H9 (cell line): Measurements from ENCODE around the gene DLST. TPM values are rescaled to one million over a fixed set of nuclear protein-coding genes. Genes with fewer than 3 reads are reported as not detected.
"Not testable (repeated sequence)": the region's sequence is repeated elsewhere in the genome, so short reads cannot be mapped to it uniquely, and the experiment has no call there.

Experiments
- DNase-seq: peaks from one replicate; pipeline ENCODE4 v3.0.0-alpha.2; 2017
- H2AFZ ChIP-seq: one replicate; pipeline ENCODE4 v1.6.1; 2013; ENCODE audit warnings: mild to moderate bottlenecking, low read length, control low read depth, moderate library complexity
- H2AK5ac ChIP-seq: 2 replicates; pipeline ENCODE4 v1.6.1; 2013; ENCODE audit warnings: low read length, control low read depth, mixed read lengths; ENCODE audit not compliant: insufficient read length
- H2BK120ac ChIP-seq: one replicate; pipeline ENCODE4 v1.6.1; 2013; ENCODE audit warnings: low read depth, mild to moderate bottlenecking, low read length, control low read depth, inconsistent platforms; ENCODE audit not compliant: poor library complexity, severe bottlenecking
- H2BK12ac ChIP-seq: 2 replicates; pipeline ENCODE4 v1.6.1; 2013; ENCODE audit warnings: low read length, control low read depth, mixed read lengths, low read depth; ENCODE audit not compliant: insufficient read length
- H2BK15ac ChIP-seq: 2 replicates; pipeline ENCODE4 v1.6.1; 2013; ENCODE audit warnings: low read depth, low read length, control low read depth
- H2BK20ac ChIP-seq: one replicate; pipeline ENCODE4 v1.6.1; 2013; ENCODE audit warnings: low read depth, mild to moderate bottlenecking, low read length, control low read depth, inconsistent platforms; ENCODE audit not compliant: poor library complexity, severe bottlenecking
- H2BK5ac ChIP-seq: 2 replicates; pipeline ENCODE4 v1.6.1; 2013; ENCODE audit warnings: low read length, control low read depth, mixed read lengths; ENCODE audit not compliant: insufficient read length
- H3K14ac ChIP-seq: 2 replicates; pipeline ENCODE4 v1.6.1; 2013; ENCODE audit warnings: low read length, control low read depth; ENCODE audit not compliant: insufficient read depth
- H3K18ac ChIP-seq: 2 replicates; pipeline ENCODE4 v1.6.1; 2013; ENCODE audit warnings: low read depth, mild to moderate bottlenecking, mixed read lengths, low read length, control low read depth; ENCODE audit not compliant: insufficient read length
- H3K23ac ChIP-seq: 2 replicates; pipeline ENCODE4 v1.6.1; 2013; ENCODE audit warnings: low read length, control low read depth, mixed read lengths, low read depth; ENCODE audit not compliant: insufficient read length
- H3K23me2 ChIP-seq: 2 replicates; pipeline ENCODE4 v1.6.1; 2013; ENCODE audit warnings: low read depth, mild to moderate bottlenecking, mixed read lengths, low read length, control low read depth; ENCODE audit not compliant: insufficient read length, poor library complexity, severe bottlenecking
- H3K27ac ChIP-seq: 2 replicates; pipeline ENCODE4 v1.5.1; 2013; ENCODE audit warnings: low read length, control low read depth, mixed read lengths, low read depth; ENCODE audit not compliant: insufficient read length
- H3K27me3 ChIP-seq: 2 replicates; pipeline ENCODE4 v1.6.1; 2013; ENCODE audit warnings: low read length, control low read depth, inconsistent platforms; ENCODE audit not compliant: insufficient read depth
- H3K4ac ChIP-seq: 2 replicates; pipeline ENCODE4 v1.6.1; 2013; ENCODE audit warnings: low read depth, mild to moderate bottlenecking, control low read depth, inconsistent platforms, low read length, moderate library complexity
- H3K4me1 ChIP-seq: 2 replicates; pipeline ENCODE4 v1.6.1; 2013; ENCODE audit warnings: low read length, control low read depth, inconsistent platforms; ENCODE audit not compliant: insufficient read depth
- H3K4me2 ChIP-seq: 2 replicates; pipeline ENCODE4 v1.6.1; 2013; ENCODE audit warnings: low read length, control low read depth, mixed read lengths; ENCODE audit not compliant: insufficient read length, insufficient read depth
- H3K56ac ChIP-seq: 2 replicates; pipeline ENCODE4 v1.6.1; 2013; ENCODE audit warnings: low read depth, mild to moderate bottlenecking, mixed read lengths, low read length, control low read depth; ENCODE audit not compliant: insufficient read length
- H3K79me1 ChIP-seq: 2 replicates; pipeline ENCODE4 v1.6.1; 2013; ENCODE audit warnings: low read depth, mild to moderate bottlenecking, moderate library complexity, low read length, control low read depth, inconsistent platforms; ENCODE audit not compliant: insufficient read depth, poor library complexity, severe bottlenecking
- H3K79me2 ChIP-seq: 2 replicates; pipeline ENCODE4 v1.6.1; 2013; ENCODE audit warnings: low read length, control low read depth, inconsistent platforms; ENCODE audit not compliant: insufficient read depth
- H3K9ac ChIP-seq: 2 replicates; pipeline ENCODE4 v1.6.1; 2013; ENCODE audit warnings: low read length, control low read depth, mixed read lengths; ENCODE audit not compliant: insufficient read length; ENCODE audit errors: extremely low read depth
- H3K9me3 ChIP-seq: one replicate; pipeline ENCODE4 v1.6.1; 2013; ENCODE audit warnings: low read depth, low read length, inconsistent platforms; ENCODE audit not compliant: control insufficient read depth
- H3T11ph ChIP-seq: one replicate; pipeline ENCODE4 v1.6.1; 2013; ENCODE audit warnings: mild to moderate bottlenecking, low read length, control low read depth, inconsistent platforms
- H4K20me1 ChIP-seq: one replicate; pipeline ENCODE4 v1.6.1; 2013; ENCODE audit not compliant: control insufficient read depth, insufficient read length, insufficient read depth
- H4K5ac ChIP-seq: 2 replicates; pipeline ENCODE4 v1.6.1; 2013; ENCODE audit warnings: low read depth, mild to moderate bottlenecking, mixed read lengths, low read length, control low read depth; ENCODE audit not compliant: insufficient read length
- H4K8ac ChIP-seq: replicated peaks from 2 replicates; pipeline ENCODE4 v1.6.1; 2013; ENCODE audit warnings: low read length, control low read depth, mixed read lengths, low read depth; ENCODE audit not compliant: insufficient read length
- H4K91ac ChIP-seq: 2 replicates; pipeline ENCODE4 v1.6.1; 2013; ENCODE audit warnings: low read depth, mild to moderate bottlenecking, moderate library complexity, mixed read lengths, low read length, control low read depth; ENCODE audit not compliant: insufficient read length
- H3K27ac Mint-ChIP-seq, 3 experiments: 2 replicates in 2 of 3; 3 replicates in 1 of 3; pipeline ENCODE4 v1.8.0; 2020 to 2021; ENCODE audit warnings: mixed read lengths in 3 of 3, mild to moderate bottlenecking in 1 of 3, moderate library complexity in 1 of 3
- H3K27me3 Mint-ChIP-seq: 2 replicates; pipeline ENCODE4 v1.8.0; 2021; ENCODE audit warnings: low read depth, mild to moderate bottlenecking, moderate library complexity, mixed read lengths
- H3K36me3 Mint-ChIP-seq, 3 experiments: 2 replicates in 2 of 3; 3 replicates in 1 of 3; pipeline ENCODE4 v1.8.0; 2020 to 2021; ENCODE audit warnings: low read depth in 3 of 3, mixed read lengths in 3 of 3; ENCODE audit not compliant: insufficient read depth in 1 of 3
- H3K4me1 Mint-ChIP-seq, 2 experiments: 2 replicates each; pipeline ENCODE4 v1.8.0; 2020; ENCODE audit warnings: mixed read lengths in 2 of 2
- H3K4me3 Mint-ChIP-seq, 2 experiments: 2 replicates in 1 of 2; 3 replicates in 1 of 2; pipeline ENCODE4 v1.8.0; 2020 to 2021; ENCODE audit warnings: mild to moderate bottlenecking in 2 of 2, mixed read lengths in 2 of 2, moderate library complexity in 1 of 2
- H3K9me3 Mint-ChIP-seq, 2 experiments: 2 replicates in 1 of 2; 3 replicates in 1 of 2; pipeline ENCODE4 v1.8.0; 2020; ENCODE audit warnings: mild to moderate bottlenecking in 2 of 2, mixed read lengths in 2 of 2, moderate library complexity in 1 of 2
- WGBS: extraction: QIAGEN DNeasy Blood & Tissue Kit; methylation state at CpG from one replicate; pipeline ENCODE4 v1.1.7; 2013; ENCODE audit warnings: missing lambda C conversion rate, low lambda C conversion rate, mixed read lengths; ENCODE audit not compliant: insufficient read length; ENCODE audit errors: extremely low coverage; 5-methylcytosine and 5-hydroxymethylcytosine counted together
- total RNA-seq: library from RNA; stranded (reverse); gene quantifications from 2 replicates; pipeline ENCODE4 v1.2.1, GENCODE V29; 2021
- TF ChIP-seq, protein P1 (sequence below): fragments of 200-600 bp; sonication (generic); conservative IDR thresholded peaks from 3 replicates; pipeline ENCODE4 v1.8.0; 2021; ENCODE audit warnings: antibody characterized with exemption, mild to moderate bottlenecking

Gene DLST
- total RNA-seq, 1 experiment from 2014 or later = 116 TPM

DNA sequence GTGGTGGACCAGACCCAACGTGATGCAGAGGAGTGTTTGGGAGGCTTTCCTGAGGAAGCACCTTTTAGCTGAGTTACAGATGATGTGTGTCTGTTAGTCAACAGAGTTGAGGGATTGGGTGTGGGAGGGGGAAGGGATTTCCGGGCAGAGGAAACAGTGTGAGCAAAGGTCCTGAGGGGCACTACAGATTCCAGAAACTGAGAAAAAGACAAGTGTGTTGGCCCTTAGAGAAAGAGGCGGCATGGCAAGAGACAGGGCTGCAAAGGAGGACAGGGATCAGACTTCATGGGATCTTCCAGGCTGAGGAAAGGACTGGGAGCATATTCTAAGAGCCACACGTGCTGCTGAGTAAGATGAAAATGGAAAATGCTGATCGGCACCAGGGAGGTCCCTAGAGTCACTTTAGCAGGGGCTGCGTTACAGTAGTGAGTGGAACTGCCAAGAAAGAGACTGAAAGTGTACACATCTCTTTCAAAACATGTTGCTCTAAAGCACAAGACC lies 50.7 kb downstream of the DLST start:
- Histone ChIP-seq H3K4me1 (no peaks in the 10 kb centered on the region), H3K4ac (no peak overlapping the region), H2BK20ac (no peak overlapping the region), H3K14ac (no peak overlapping the region), H3K4me2 (no peak overlapping the region), H3K23ac (no peak overlapping the region), H2AK5ac (no peak overlapping the region), H2BK120ac (no peak overlapping the region), H3K79me2 (no peaks in the 10 kb centered on the region), H3K18ac (no peak overlapping the region), H2AFZ (no peak overlapping the region), H3K27ac (no peak overlapping the region), H3K23me2 (peaks cover 2% of the 10 kb centered on the region), H2BK15ac (no peak overlapping the region), H2BK12ac (no peak overlapping the region), H3T11ph (no peak overlapping the region), H4K8ac (no peak overlapping the region), H3K79me1 (no peaks in the 10 kb centered on the region), H3K9ac (no peak overlapping the region), H4K91ac (no peak overlapping the region), H3K56ac (no peak overlapping the region), H4K5ac (no peak overlapping the region), H3K27me3 (no peaks in the 10 kb centered on the region), H4K20me1 (no peaks in the 10 kb centered on the region), H3K9me3 (no peaks in the 10 kb centered on the region), H2BK5ac (no peak overlapping the region)
- peaks cover 2% of the 10 kb centered on the region; the same call in 1 of the 2 replicates for H3K27me3 Mint-ChIP-seq
- WGBS = no CpG with 5 or more reads among the region's 6 CpGs
- no peak for DNase-seq
- H3K9me3 Mint-ChIP-seq = no peaks in the 10 kb centered on the region
- no peaks in the 10 kb centered on the region for H3K36me3 Mint-ChIP-seq
- no peak overlapping the region for H3K4me3 Mint-ChIP-seq
- no peak overlapping the region for H3K27ac Mint-ChIP-seq
- TF ChIP-seq, protein P1, sequence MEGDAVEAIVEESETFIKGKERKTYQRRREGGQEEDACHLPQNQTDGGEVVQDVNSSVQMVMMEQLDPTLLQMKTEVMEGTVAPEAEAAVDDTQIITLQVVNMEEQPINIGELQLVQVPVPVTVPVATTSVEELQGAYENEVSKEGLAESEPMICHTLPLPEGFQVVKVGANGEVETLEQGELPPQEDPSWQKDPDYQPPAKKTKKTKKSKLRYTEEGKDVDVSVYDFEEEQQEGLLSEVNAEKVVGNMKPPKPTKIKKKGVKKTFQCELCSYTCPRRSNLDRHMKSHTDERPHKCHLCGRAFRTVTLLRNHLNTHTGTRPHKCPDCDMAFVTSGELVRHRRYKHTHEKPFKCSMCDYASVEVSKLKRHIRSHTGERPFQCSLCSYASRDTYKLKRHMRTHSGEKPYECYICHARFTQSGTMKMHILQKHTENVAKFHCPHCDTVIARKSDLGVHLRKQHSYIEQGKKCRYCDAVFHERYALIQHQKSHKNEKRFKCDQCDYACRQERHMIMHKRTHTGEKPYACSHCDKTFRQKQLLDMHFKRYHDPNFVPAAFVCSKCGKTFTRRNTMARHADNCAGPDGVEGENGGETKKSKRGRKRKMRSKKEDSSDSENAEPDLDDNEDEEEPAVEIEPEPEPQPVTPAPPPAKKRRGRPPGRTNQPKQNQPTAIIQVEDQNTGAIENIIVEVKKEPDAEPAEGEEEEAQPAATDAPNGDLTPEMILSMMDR = no peak
- no peaks in the 10 kb centered on the region for H3K4me1 Mint-ChIP-seq

DNA sequence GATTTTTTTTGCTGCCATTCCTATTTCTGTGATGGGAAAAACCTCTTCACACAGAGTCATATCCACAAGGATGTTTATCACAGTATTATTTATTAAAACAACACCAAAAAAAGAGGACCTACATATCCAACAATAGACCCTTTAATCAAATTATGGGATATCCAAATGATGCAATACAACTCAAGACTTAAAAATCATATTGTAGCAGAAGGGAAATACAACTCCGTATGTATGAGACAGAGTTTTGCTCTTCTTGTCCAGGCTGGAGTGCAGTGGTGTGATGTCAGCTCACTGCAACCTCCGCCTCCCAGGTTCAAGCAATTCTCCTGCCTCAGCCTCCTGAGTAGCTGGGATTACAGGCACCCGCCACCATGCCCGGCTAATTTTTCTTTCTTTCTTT lies 51.2 kb downstream of the DLST start:
- not testable (repeated sequence) for H2BK12ac ChIP-seq, H2BK15ac ChIP-seq, H3K79me2 ChIP-seq, H3K27ac Mint-ChIP-seq, H3K9me3 Mint-ChIP-seq, H3K23me2 ChIP-seq, H2BK20ac ChIP-seq, H3K56ac ChIP-seq, H3K27me3 Mint-ChIP-seq, H4K91ac ChIP-seq, H3K36me3 Mint-ChIP-seq, H4K5ac ChIP-seq, H3K4me2 ChIP-seq, H3K9me3 ChIP-seq, H3K27me3 ChIP-seq, H3K4me3 Mint-ChIP-seq, H2AFZ ChIP-seq, H3K4me1 ChIP-seq, H4K20me1 ChIP-seq, H4K8ac ChIP-seq, H3K4ac ChIP-seq, H2BK5ac ChIP-seq, H3K14ac ChIP-seq, H3K79me1 ChIP-seq, H3T11ph ChIP-seq, H3K18ac ChIP-seq, H2BK120ac ChIP-seq, H3K23ac ChIP-seq, H3K4me1 Mint-ChIP-seq, DNase-seq, H3K27ac ChIP-seq, H3K9ac ChIP-seq, H2AK5ac ChIP-seq
- WGBS = no CpG with 5 or more reads among the region's 4 CpGs
